ENCODE data around the gene ATP1B3.

DNA sequence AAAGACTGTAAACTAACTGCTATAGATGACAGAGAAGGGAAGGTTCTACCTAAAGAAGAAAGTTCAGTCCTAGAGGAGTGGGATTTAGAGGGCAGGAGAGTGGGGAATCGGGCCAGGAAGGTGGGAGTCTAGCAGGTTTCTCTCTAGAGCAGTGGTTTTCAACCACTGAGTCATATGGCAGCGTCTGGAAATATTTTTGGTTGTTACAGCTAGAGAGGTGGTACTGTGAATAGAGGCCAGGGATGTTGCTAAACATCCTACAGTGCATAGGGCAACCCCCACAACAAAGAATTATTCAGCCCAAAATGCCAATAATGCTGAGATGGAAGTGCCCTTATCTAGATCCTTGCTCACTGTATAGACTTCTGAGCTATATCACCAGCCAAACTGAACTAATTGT, 28.7 kb downstream of the ATP1B3 start:
- TF ChIP-seq, protein P1, sequence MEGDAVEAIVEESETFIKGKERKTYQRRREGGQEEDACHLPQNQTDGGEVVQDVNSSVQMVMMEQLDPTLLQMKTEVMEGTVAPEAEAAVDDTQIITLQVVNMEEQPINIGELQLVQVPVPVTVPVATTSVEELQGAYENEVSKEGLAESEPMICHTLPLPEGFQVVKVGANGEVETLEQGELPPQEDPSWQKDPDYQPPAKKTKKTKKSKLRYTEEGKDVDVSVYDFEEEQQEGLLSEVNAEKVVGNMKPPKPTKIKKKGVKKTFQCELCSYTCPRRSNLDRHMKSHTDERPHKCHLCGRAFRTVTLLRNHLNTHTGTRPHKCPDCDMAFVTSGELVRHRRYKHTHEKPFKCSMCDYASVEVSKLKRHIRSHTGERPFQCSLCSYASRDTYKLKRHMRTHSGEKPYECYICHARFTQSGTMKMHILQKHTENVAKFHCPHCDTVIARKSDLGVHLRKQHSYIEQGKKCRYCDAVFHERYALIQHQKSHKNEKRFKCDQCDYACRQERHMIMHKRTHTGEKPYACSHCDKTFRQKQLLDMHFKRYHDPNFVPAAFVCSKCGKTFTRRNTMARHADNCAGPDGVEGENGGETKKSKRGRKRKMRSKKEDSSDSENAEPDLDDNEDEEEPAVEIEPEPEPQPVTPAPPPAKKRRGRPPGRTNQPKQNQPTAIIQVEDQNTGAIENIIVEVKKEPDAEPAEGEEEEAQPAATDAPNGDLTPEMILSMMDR (IDR thresholded peaks at IDR 0.05) = no peak
- TF ChIP-seq POLR2A (IDR thresholded peaks at IDR 0.05; ENCODE audit: low read depth) (no peak), EP300 (IDR thresholded peaks at IDR 0.05) (no peak), POLR2AphosphoS5 (IDR thresholded peaks at IDR 0.05) (no peak)
